Measurements from ENCODE around the gene L3MBTL4.

The L3MBTL4 gene

GRCh38 chr18:6310714-6311113 is 104.0 kb downstream of the L3MBTL4 start:
- no peak overlapping the region for H2AFZ ChIP-seq (ENCODE audit: low read depth)
- H3K4me1 ChIP-seq (ENCODE audit: low read depth, poor library complexity, severe bottlenecking): peaks cover 8% of the 10 kb centered on the region
- no peaks in the 10 kb centered on the region for H3K79me2 ChIP-seq (ENCODE audit: insufficient read depth, low read depth)
- H3K27me3 ChIP-seq (ENCODE audit: insufficient read depth, low read depth): no peaks in the 10 kb centered on the region
- no peak overlapping the region for H3K27ac ChIP-seq
- TF ChIP-seq, protein P1, sequence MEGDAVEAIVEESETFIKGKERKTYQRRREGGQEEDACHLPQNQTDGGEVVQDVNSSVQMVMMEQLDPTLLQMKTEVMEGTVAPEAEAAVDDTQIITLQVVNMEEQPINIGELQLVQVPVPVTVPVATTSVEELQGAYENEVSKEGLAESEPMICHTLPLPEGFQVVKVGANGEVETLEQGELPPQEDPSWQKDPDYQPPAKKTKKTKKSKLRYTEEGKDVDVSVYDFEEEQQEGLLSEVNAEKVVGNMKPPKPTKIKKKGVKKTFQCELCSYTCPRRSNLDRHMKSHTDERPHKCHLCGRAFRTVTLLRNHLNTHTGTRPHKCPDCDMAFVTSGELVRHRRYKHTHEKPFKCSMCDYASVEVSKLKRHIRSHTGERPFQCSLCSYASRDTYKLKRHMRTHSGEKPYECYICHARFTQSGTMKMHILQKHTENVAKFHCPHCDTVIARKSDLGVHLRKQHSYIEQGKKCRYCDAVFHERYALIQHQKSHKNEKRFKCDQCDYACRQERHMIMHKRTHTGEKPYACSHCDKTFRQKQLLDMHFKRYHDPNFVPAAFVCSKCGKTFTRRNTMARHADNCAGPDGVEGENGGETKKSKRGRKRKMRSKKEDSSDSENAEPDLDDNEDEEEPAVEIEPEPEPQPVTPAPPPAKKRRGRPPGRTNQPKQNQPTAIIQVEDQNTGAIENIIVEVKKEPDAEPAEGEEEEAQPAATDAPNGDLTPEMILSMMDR (conservative IDR thresholded peaks at IDR 0.05; ENCODE audit: low read depth, low read length): no peak
- no peak overlapping the region for H3K9ac ChIP-seq
- H4K20me1 ChIP-seq (ENCODE audit: insufficient read depth): no peaks in the 10 kb centered on the region
- H3K36me3 ChIP-seq (ENCODE audit: insufficient read depth): no peaks in the 10 kb centered on the region
- no peak overlapping the region for H3K4me3 ChIP-seq (IDR thresholded peaks at IDR 0.05; ENCODE audit: insufficient read depth, low read depth, low read length)
- H3K4me2 ChIP-seq: no peak overlapping the region

DNA sequence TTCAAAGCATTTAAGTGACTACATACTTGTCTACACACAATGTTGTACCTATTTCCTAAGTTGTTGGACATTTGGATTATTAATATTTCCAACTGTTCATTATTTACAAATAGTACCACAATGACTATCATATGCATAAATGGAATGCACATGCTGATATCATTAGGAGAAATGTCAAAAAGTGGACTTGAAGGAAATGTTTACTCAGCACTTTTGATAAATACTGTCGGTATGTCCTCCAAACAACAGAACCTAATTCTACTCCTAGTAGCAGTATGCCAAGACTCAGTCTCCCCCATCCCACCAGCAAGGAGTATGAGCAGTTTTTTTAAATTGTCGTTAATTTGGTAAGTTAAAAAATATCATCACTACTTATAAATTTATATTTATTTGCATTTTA is 116.8 kb downstream of the L3MBTL4 start:
- Histone ChIP-seq H3K4me2 (no peak overlapping the region), H3K36me3 (ENCODE audit: insufficient read depth) (no peaks in the 10 kb centered on the region), H3K4me1 (ENCODE audit: low read depth, poor library complexity, severe bottlenecking) (peaks cover 10% of the 10 kb centered on the region), H3K79me2 (ENCODE audit: insufficient read depth, low read depth) (no peaks in the 10 kb centered on the region), H3K9ac (no peak overlapping the region), H3K27me3 (ENCODE audit: insufficient read depth, low read depth) (no peaks in the 10 kb centered on the region), H2AFZ (ENCODE audit: low read depth) (no peak overlapping the region), H4K20me1 (ENCODE audit: insufficient read depth) (no peaks in the 10 kb centered on the region), H3K4me3 (IDR thresholded peaks at IDR 0.05; ENCODE audit: insufficient read depth, low read depth, low read length) (no peak overlapping the region), H3K27ac (no peak overlapping the region)
- TF ChIP-seq, protein P1 (conservative IDR thresholded peaks at IDR 0.05; ENCODE audit: low read depth, low read length): no peak

- Histone ChIP-seq H4K20me1 (ENCODE audit: insufficient read depth) (no peaks in the 10 kb centered on the region), H2AFZ (ENCODE audit: low read depth) (no peak overlapping the region), H3K36me3 (ENCODE audit: insufficient read depth) (no peaks in the 10 kb centered on the region), H3K4me2 (no peak overlapping the region), H3K79me2 (ENCODE audit: insufficient read depth, low read depth) (no peaks in the 10 kb centered on the region), H3K27me3 (ENCODE audit: insufficient read depth, low read depth) (no peaks in the 10 kb centered on the region), H3K9ac (no peak overlapping the region), H3K4me3 (IDR thresholded peaks at IDR 0.05; ENCODE audit: insufficient read depth, low read depth, low read length) (no peak overlapping the region), H3K4me1 (ENCODE audit: low read depth, poor library complexity, severe bottlenecking) (peaks cover 10% of the 10 kb centered on the region), H3K27ac (no peak overlapping the region)
- TF ChIP-seq, protein P1 (conservative IDR thresholded peaks at IDR 0.05; ENCODE audit: low read depth, low read length): no peak
Observed at GRCh38 chr18:6294148-6294784, 120.4 kb downstream of the L3MBTL4 start.

DNA sequence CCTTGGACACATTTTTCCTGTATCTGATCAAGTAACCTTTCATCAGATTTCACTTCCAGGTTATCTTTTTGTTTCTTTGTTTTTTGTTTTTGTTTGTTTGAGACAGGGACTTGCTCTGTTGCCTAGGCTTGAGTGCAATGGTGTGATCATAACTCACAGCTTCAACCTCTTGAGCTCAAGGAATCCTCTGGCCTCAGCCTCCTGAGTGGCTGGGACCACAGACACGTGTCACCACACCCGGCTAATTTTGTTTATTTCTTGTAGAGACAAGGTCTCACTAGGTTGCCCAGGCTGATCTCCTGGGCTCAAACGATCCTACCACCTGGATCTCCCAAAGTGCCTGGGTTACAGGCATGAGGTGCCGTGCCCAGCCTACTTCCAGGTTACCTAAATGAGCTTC is 124.9 kb downstream of the L3MBTL4 start:
- TF ChIP-seq, protein P1 (conservative IDR thresholded peaks at IDR 0.05; ENCODE audit: low read depth, low read length): no peak
- H4K20me1 ChIP-seq (ENCODE audit: insufficient read depth): no peaks in the 10 kb centered on the region
- H3K4me1 ChIP-seq (ENCODE audit: low read depth, poor library complexity, severe bottlenecking): peaks cover 10% of the 10 kb centered on the region
- H2AFZ ChIP-seq (ENCODE audit: low read depth): no peak overlapping the region
- H3K27me3 ChIP-seq (ENCODE audit: insufficient read depth, low read depth): no peaks in the 10 kb centered on the region
- H3K27ac ChIP-seq: no peak overlapping the region
- no peaks in the 10 kb centered on the region for H3K36me3 ChIP-seq (ENCODE audit: insufficient read depth)
- no peak overlapping the region for H3K9ac ChIP-seq
- no peaks in the 10 kb centered on the region for H3K79me2 ChIP-seq (ENCODE audit: insufficient read depth, low read depth)
- H3K4me3 ChIP-seq (IDR thresholded peaks at IDR 0.05; ENCODE audit: insufficient read depth, low read depth, low read length): no peak overlapping the region
- no peak overlapping the region for H3K4me2 ChIP-seq
